Thyroid gland (tissue), 4 donors: ENCODE results near the gene PRR14.

Experiments
- POLR2A ChIP-seq, 2 donors: fragments of 450-650 bp; IDR thresholded peaks; one replicate each; pipeline ENCODE4 v1.6.1; 2017; ENCODE audit warnings: antibody characterized with exemption in 2 of 2, mild to moderate bottlenecking in 2 of 2, moderate library complexity in 1 of 2
- TF ChIP-seq, protein P1 (sequence below), 6 experiments: fragments of 200-600 bp in 3 of 6; fragments of 450-650 bp in 3 of 6; sonication (generic) in 3 of 6; IDR thresholded peaks; one replicate each; pipeline ENCODE4 v1.5.1; 2016 to 2019; ENCODE audit warnings: antibody characterized with exemption in 6 of 6, mild to moderate bottlenecking in 2 of 6, inconsistent platforms in 1 of 6, moderate library complexity in 1 of 6

DNA sequence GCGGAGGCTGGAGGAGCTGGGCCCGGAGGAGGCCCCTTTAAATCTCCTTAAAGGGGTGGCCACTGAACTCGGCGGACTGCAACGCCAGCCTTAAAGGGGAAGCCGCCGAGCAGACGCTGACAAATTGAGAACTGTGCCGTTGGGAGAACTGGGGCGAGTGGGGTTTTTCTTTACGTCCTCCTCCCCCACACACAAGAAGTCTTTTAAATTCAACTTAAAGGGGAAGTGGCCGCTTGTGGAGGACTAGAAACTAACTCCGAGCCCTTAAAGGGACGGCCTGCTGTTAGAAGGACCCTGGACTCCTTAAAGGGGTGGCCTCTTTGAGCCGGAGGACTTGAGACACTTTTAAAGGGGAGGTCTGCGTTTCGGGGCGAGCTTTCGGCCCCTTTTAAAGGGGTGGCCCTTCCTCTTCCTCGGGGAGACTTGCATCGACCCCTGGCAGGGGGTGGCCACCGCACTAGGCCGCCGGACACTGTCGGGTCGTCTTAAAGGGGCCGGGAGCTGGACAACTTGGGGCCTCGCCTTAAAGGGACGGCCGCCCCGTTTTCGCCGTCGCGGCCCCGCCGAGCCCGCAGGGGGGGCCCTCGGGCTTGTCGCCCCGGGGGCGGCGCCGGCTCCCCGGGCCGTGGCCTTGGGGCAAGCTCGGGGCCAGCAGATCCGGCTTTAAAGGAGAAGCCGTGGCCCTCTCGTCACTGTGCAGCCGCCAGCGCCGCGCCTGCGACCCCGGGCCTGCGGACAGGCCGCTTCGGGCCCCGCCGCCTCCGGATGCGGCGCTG is 8.2 kb downstream of the PRR14 start:
- TF ChIP-seq, protein P1, sequence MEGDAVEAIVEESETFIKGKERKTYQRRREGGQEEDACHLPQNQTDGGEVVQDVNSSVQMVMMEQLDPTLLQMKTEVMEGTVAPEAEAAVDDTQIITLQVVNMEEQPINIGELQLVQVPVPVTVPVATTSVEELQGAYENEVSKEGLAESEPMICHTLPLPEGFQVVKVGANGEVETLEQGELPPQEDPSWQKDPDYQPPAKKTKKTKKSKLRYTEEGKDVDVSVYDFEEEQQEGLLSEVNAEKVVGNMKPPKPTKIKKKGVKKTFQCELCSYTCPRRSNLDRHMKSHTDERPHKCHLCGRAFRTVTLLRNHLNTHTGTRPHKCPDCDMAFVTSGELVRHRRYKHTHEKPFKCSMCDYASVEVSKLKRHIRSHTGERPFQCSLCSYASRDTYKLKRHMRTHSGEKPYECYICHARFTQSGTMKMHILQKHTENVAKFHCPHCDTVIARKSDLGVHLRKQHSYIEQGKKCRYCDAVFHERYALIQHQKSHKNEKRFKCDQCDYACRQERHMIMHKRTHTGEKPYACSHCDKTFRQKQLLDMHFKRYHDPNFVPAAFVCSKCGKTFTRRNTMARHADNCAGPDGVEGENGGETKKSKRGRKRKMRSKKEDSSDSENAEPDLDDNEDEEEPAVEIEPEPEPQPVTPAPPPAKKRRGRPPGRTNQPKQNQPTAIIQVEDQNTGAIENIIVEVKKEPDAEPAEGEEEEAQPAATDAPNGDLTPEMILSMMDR (IDR thresholded peaks at IDR 0.05) = peak in 2 of 6 experiments; percentile 23
- peak in 1 of 2 donors; percentile 20 for TF ChIP-seq POLR2A (IDR thresholded peaks at IDR 0.05)
